GM23338 (cell line): ENCODE results near the gene NUCB1. TPM values are rescaled to one million over a fixed set of nuclear protein-coding genes. Genes with fewer than 3 reads are reported as not detected.

Experiments
- ATAC-seq: fragments of 200-7000 bp; cut with Tn5 transposase; 3 replicates; pipeline ENCODE4 v1.9.1; 2020
- DNase-seq: peaks from one replicate; pipeline ENCODE4 v3.0.0-alpha.2; 2015; ENCODE audit warnings: low spot score
- H2AFZ ChIP-seq: fragments of 200-600 bp; sonication (generic); 2 replicates; pipeline ENCODE4 v1.8.0; 2016; ENCODE audit warnings: antibody characterized with exemption, mild to moderate bottlenecking, moderate library complexity
- H3F3A ChIP-seq: fragments of 200-600 bp; sonication (generic); replicated peaks from 2 replicates; pipeline ENCODE4 v1.8.0; 2017; ENCODE audit warnings: antibody characterized with exemption, mixed run types, low read depth
- H3K27ac ChIP-seq: fragments of 200-600 bp; sonication (generic); 2 replicates; pipeline ENCODE4 v1.6.1; 2016; ENCODE audit warnings: low read depth
- H3K27me3 ChIP-seq: fragments of 200-600 bp; sonication (generic); 2 replicates; pipeline ENCODE4 v1.8.0; 2016; ENCODE audit warnings: mild to moderate bottlenecking, mixed run types, moderate library complexity; ENCODE audit not compliant: insufficient read depth
- H3K36me3 ChIP-seq: fragments of 200-600 bp; sonication (generic); 2 replicates; pipeline ENCODE4 v1.8.0; 2016; ENCODE audit warnings: mild to moderate bottlenecking; ENCODE audit not compliant: insufficient read depth
- H3K4me1 ChIP-seq: fragments of 200-600 bp; sonication (generic); 2 replicates; pipeline ENCODE4 v1.8.0; 2016; ENCODE audit warnings: mild to moderate bottlenecking, moderate library complexity; ENCODE audit not compliant: insufficient read depth
- H3K4me2 ChIP-seq: fragments of 200-600 bp; sonication (generic); 2 replicates; pipeline ENCODE4 v1.7.1; 2017; ENCODE audit warnings: mixed run types
- H3K4me3 ChIP-seq: fragments of 200-600 bp; sonication (generic); 2 replicates; pipeline ENCODE4 v1.6.1; 2016; ENCODE audit warnings: mixed run types
- H3K79me2 ChIP-seq: fragments of 200-600 bp; sonication (generic); replicated peaks from 2 replicates; pipeline ENCODE4 v1.8.0; 2017; ENCODE audit warnings: mild to moderate bottlenecking; ENCODE audit not compliant: insufficient read depth
- H3K9me2 ChIP-seq: fragments of 200-600 bp; sonication (generic); 2 replicates; pipeline ENCODE4 v1.8.0; 2017; ENCODE audit not compliant: insufficient read depth
- H4K20me1 ChIP-seq: fragments of 200-600 bp; sonication (generic); replicated peaks from 2 replicates; pipeline ENCODE4 v1.8.0; 2017; ENCODE audit warnings: mild to moderate bottlenecking; ENCODE audit not compliant: insufficient read depth
- H3K27ac Mint-ChIP-seq: 2 replicates; pipeline ENCODE4 v1.8.0; 2020; ENCODE audit warnings: inconsistent platforms, mild to moderate bottlenecking, moderate library complexity, mixed read lengths
- H3K27me3 Mint-ChIP-seq: 3 replicates; pipeline ENCODE4 v1.8.0; 2022; ENCODE audit warnings: low read depth, mild to moderate bottlenecking, moderate library complexity, mixed read lengths, inconsistent platforms; ENCODE audit not compliant: insufficient read depth, poor library complexity
- H3K36me3 Mint-ChIP-seq: 3 replicates; pipeline ENCODE4 v1.8.0; 2021; ENCODE audit warnings: low read depth, mild to moderate bottlenecking, inconsistent platforms, moderate library complexity, mixed read lengths
- H3K4me1 Mint-ChIP-seq: 3 replicates; pipeline ENCODE4 v1.8.0; 2020; ENCODE audit warnings: mild to moderate bottlenecking, inconsistent platforms, mixed read lengths
- H3K4me3 Mint-ChIP-seq: 3 replicates; pipeline ENCODE4 v1.8.0; 2021; ENCODE audit warnings: moderate library complexity, mild to moderate bottlenecking, inconsistent platforms, mixed read lengths
- H3K9me3 Mint-ChIP-seq: 3 replicates; pipeline ENCODE4 v1.8.0; 2020; ENCODE audit warnings: moderate library complexity, mild to moderate bottlenecking, inconsistent platforms, mixed read lengths
- NANOG ChIP-seq: IDR thresholded peaks from 2 replicates; pipeline ENCODE4 v1.6.1; 2016; ENCODE audit warnings: antibody characterized with exemption, borderline replicate concordance
- ZNF331 ChIP-seq: fragments of 250-450 bp; sonication (Bioruptor Pico); IDR thresholded peaks from 2 replicates; pipeline ENCODE4 v1.5.0; 2020; ENCODE audit warnings: low read depth, mild to moderate bottlenecking, moderate library complexity
- polyA plus RNA-seq: library from polyadenylated mRNA; unstranded; fragments of >200 nt; fragmentation: Nextera tagmentation; extraction: Ambion mirVana; gene quantifications from 2 replicates; pipeline ENCODE4 v1.2.1, GENCODE V29; 2016
- small RNA-seq: library from RNA; depleted of rRNA; stranded (forward); fragments of <200 nt; gene quantifications from one replicate; pipeline ENCODE3, GENCODE V24; 2014; ENCODE audit warnings: low replicate concordance
- total RNA-seq: library from RNA; depleted of rRNA; stranded (reverse); fragments of >200 nt; shearing (Covaris generic); gene quantifications from 2 replicates; pipeline ENCODE4 v1.2.3, GENCODE V29; 2014; rRNA removed
- TF ChIP-seq, protein P1 (sequence below): IDR thresholded peaks from one replicate; pipeline ENCODE4 v1.6.1; 2018; ENCODE audit warnings: antibody characterized with exemption; ENCODE audit not compliant: unreplicated experiment
- TF ChIP-seq, protein P2 (sequence below): IDR thresholded peaks from 2 replicates; pipeline ENCODE4 v1.6.1; 2016; ENCODE audit warnings: antibody characterized with exemption
- TF ChIP-seq, protein P3 (sequence below), 2 experiments: fragments of 200-600 bp in 1 of 2; sonication (generic) in 1 of 2; conservative IDR thresholded peaks; 2 replicates each; pipeline versions ENCODE4 v1.5.1 to v1.6.1; 2016 to 2017; ENCODE audit warnings: antibody characterized with exemption in 2 of 2, low read depth in 2 of 2, mild to moderate bottlenecking in 2 of 2, moderate library complexity in 1 of 2

Gene NUCB1
- total and polyA plus RNA-seq, 2 experiments from 2014 or later, result 57.1 to 163 TPM

DNA sequence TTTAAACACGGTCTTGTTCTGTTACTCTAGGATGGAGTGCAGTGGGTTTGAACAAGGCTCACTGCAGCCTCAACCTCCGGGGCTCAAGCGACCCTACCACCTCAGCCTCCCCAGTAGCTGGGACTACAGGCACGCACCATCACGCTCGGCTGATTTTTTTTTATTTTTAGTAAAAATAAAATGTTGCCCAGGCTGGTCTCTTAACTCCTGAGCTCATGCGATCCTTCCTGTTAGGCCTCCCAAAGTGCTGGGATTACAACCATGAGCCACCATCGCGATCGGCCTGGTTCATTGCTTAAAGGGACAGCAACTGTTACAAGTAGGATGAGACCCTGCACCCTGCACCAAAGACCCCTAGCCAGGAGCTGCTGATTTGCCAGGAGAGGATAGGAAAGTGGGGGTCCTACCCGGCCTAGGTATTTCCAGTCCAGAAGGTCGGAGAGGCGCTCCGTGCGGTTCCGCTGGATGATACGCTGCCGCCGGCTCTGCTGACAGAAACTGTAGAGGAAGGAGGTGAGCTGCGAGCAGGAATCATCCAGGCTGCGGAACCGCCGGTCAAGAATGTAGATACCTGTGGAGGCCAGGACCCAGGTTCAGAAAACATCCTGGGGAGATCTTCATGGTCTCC, 70.1 kb downstream of the NUCB1 start (continued):
- TF ChIP-seq, protein P1, sequence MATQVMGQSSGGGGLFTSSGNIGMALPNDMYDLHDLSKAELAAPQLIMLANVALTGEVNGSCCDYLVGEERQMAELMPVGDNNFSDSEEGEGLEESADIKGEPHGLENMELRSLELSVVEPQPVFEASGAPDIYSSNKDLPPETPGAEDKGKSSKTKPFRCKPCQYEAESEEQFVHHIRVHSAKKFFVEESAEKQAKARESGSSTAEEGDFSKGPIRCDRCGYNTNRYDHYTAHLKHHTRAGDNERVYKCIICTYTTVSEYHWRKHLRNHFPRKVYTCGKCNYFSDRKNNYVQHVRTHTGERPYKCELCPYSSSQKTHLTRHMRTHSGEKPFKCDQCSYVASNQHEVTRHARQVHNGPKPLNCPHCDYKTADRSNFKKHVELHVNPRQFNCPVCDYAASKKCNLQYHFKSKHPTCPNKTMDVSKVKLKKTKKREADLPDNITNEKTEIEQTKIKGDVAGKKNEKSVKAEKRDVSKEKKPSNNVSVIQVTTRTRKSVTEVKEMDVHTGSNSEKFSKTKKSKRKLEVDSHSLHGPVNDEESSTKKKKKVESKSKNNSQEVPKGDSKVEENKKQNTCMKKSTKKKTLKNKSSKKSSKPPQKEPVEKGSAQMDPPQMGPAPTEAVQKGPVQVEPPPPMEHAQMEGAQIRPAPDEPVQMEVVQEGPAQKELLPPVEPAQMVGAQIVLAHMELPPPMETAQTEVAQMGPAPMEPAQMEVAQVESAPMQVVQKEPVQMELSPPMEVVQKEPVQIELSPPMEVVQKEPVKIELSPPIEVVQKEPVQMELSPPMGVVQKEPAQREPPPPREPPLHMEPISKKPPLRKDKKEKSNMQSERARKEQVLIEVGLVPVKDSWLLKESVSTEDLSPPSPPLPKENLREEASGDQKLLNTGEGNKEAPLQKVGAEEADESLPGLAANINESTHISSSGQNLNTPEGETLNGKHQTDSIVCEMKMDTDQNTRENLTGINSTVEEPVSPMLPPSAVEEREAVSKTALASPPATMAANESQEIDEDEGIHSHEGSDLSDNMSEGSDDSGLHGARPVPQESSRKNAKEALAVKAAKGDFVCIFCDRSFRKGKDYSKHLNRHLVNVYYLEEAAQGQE, result no peak
- TF ChIP-seq, protein P2, sequence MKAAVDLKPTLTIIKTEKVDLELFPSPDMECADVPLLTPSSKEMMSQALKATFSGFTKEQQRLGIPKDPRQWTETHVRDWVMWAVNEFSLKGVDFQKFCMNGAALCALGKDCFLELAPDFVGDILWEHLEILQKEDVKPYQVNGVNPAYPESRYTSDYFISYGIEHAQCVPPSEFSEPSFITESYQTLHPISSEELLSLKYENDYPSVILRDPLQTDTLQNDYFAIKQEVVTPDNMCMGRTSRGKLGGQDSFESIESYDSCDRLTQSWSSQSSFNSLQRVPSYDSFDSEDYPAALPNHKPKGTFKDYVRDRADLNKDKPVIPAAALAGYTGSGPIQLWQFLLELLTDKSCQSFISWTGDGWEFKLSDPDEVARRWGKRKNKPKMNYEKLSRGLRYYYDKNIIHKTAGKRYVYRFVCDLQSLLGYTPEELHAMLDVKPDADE, result no peak
- TF ChIP-seq NANOG, result no peak

DNA sequence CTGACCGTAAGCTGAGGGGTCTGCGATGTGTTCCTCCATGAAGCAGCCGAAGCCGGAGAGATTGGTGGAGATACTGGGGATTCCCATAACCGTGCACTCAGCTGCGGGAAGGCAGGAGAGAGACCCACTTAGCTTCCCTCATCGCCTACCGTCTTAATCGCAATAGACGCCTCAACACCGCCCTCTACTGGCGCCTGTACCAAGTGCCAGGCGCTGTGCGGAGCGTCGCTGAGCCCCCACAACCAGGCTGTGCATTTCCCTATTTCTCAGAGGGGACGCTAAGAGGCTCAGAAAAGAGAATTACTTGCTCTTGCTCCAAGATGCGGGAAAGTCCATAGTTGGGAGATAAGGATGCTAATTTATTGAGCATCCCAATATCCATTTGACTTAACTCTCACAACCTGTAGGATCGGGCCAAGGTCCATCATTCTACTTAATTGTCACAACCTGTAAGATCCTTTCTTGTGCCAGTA, 70.8 kb downstream of the NUCB1 start:
- no peaks in the 10 kb centered on the region for H3K27me3 ChIP-seq
- Mint-ChIP-seq H3K36me3 (peaks cover 48% of the 10 kb centered on the region), H3K27me3 (peaks cover 29% of the 10 kb centered on the region), H3K9me3 (peaks cover 9% of the 10 kb centered on the region), H3K4me1 (peaks cover 16% of the 10 kb centered on the region), H3K4me3 (no peak overlapping the region; the same call in 2 of the 3 replicates), H3K27ac (no peak overlapping the region)
- H3K27ac ChIP-seq, result peak overlapping the region; percentile 66
- H4K20me1 ChIP-seq, result peaks cover 10% of the 10 kb centered on the region
- no peaks in the 10 kb centered on the region for H3K9me2 ChIP-seq
- TF ChIP-seq, protein P3, sequence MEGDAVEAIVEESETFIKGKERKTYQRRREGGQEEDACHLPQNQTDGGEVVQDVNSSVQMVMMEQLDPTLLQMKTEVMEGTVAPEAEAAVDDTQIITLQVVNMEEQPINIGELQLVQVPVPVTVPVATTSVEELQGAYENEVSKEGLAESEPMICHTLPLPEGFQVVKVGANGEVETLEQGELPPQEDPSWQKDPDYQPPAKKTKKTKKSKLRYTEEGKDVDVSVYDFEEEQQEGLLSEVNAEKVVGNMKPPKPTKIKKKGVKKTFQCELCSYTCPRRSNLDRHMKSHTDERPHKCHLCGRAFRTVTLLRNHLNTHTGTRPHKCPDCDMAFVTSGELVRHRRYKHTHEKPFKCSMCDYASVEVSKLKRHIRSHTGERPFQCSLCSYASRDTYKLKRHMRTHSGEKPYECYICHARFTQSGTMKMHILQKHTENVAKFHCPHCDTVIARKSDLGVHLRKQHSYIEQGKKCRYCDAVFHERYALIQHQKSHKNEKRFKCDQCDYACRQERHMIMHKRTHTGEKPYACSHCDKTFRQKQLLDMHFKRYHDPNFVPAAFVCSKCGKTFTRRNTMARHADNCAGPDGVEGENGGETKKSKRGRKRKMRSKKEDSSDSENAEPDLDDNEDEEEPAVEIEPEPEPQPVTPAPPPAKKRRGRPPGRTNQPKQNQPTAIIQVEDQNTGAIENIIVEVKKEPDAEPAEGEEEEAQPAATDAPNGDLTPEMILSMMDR (conservative IDR thresholded peaks at IDR 0.05; ENCODE audit: low read depth in 2 of 2), result peak; percentile 94 to 98
- no peak for TF ChIP-seq ZNF331 (CRISPR knock-in tag)
- peak; percentile 97 for DNase-seq
- peak; percentile 83 for ATAC-seq
- H3F3A ChIP-seq, result peaks cover 31% of the 10 kb centered on the region
- H3K4me3 ChIP-seq, result no peak overlapping the region
- peak overlapping the region; percentile 48; the same call in 1 of the 2 replicates for H3K4me2 ChIP-seq
- peaks cover 4% of the 10 kb centered on the region; the same call in 1 of the 2 replicates for H3K4me1 ChIP-seq
- peaks cover 8% of the 10 kb centered on the region for H3K79me2 ChIP-seq
- H3K36me3 ChIP-seq, result peaks cover 13% of the 10 kb centered on the region
- no peak overlapping the region for H2AFZ ChIP-seq

Small RNAs within 50 kb of the gene (small RNA-seq; reads per million reads assigned to genes)
- gene AC026803.1, result not detected

Other genes with a start within 250 kb of the NUCB1 start
- gene NTN5, start 227.3 kb upstream of the NUCB1 start, total RNA-seq, result 0.82 and 0.94 TPM in 2 replicates
- gene NTN5, start 227.3 kb upstream of the NUCB1 start, polyA plus RNA-seq, result 0.38 and 0.52 TPM in 2 replicates
- 2.2 and 5.6 TPM in 2 replicates for gene FUT2, start 204.3 kb upstream of the NUCB1 start, total RNA-seq
- 4.8 and 5.0 TPM in 2 replicates for gene FUT2, start 204.3 kb upstream of the NUCB1 start, polyA plus RNA-seq
- 0.39 and 1.9 TPM in 2 replicates for gene MAMSTR, start 180.6 kb upstream of the NUCB1 start, total RNA-seq
- gene MAMSTR, start 180.6 kb upstream of the NUCB1 start, polyA plus RNA-seq, result 2.0 and 2.5 TPM in 2 replicates
- gene RASIP1, start 159.7 kb upstream of the NUCB1 start, total RNA-seq, result 14.8 and 18.0 TPM in 2 replicates
- gene RASIP1, start 159.7 kb upstream of the NUCB1 start, polyA plus RNA-seq, result 9.2 and 11.2 TPM in 2 replicates
- gene IZUMO1, start 153.4 kb upstream of the NUCB1 start, total RNA-seq, result 1.7 and 3.5 TPM in 2 replicates
- 1.2 and 1.3 TPM in 2 replicates for gene IZUMO1, start 153.4 kb upstream of the NUCB1 start, polyA plus RNA-seq
- 20.3 and 20.8 TPM in 2 replicates for gene FUT1, start 147.7 kb upstream of the NUCB1 start, total RNA-seq
- 4.4 and 4.7 TPM in 2 replicates for gene FUT1, start 147.7 kb upstream of the NUCB1 start, polyA plus RNA-seq
- gene FGF21, start 144.8 kb upstream of the NUCB1 start, total RNA-seq, result 1.3 TPM in 1 of 2 replicates, not detected in the other
- gene FGF21, start 144.8 kb upstream of the NUCB1 start, polyA plus RNA-seq, result 0.78 and 1.1 TPM in 2 replicates
- gene BCAT2, start 89.3 kb upstream of the NUCB1 start, total RNA-seq, result 30.6 and 53.5 TPM in 2 replicates
- 30.4 and 35.8 TPM in 2 replicates for gene BCAT2, start 89.3 kb upstream of the NUCB1 start, polyA plus RNA-seq
- gene HSD17B14, start 63.8 kb upstream of the NUCB1 start, total RNA-seq, result 5.0 and 8.4 TPM in 2 replicates
- gene HSD17B14, start 63.8 kb upstream of the NUCB1 start, polyA plus RNA-seq, result 11.6 and 11.7 TPM in 2 replicates
- gene PLEKHA4, start 31.7 kb upstream of the NUCB1 start, total RNA-seq, result 12.3 and 15.1 TPM in 2 replicates
- gene PLEKHA4, start 31.7 kb upstream of the NUCB1 start, polyA plus RNA-seq, result 10.9 and 12.2 TPM in 2 replicates
- 14.5 and 15.8 TPM in 2 replicates for gene PPP1R15A, start 27.9 kb upstream of the NUCB1 start, total RNA-seq
- gene PPP1R15A, start 27.9 kb upstream of the NUCB1 start, polyA plus RNA-seq, result 14.0 and 14.4 TPM in 2 replicates
- gene TULP2, start 1.6 kb upstream of the NUCB1 start, total RNA-seq, result 0.12 and 0.42 TPM in 2 replicates
- gene TULP2, start 1.6 kb upstream of the NUCB1 start, polyA plus RNA-seq, result 1.1 and 1.9 TPM in 2 replicates
- 0.69 and 0.78 TPM in 2 replicates for gene DHDH, start 33.4 kb downstream of the NUCB1 start, total RNA-seq
- 4.7 and 8.4 TPM in 2 replicates for gene DHDH, start 33.4 kb downstream of the NUCB1 start, polyA plus RNA-seq
- gene BAX, start 54.6 kb downstream of the NUCB1 start, total RNA-seq, result 184 and 261 TPM in 2 replicates
- 168 and 179 TPM in 2 replicates for gene BAX, start 54.6 kb downstream of the NUCB1 start, polyA plus RNA-seq
- gene FTL, start 65.0 kb downstream of the NUCB1 start, total RNA-seq, result 1,625 and 2,064 TPM in 2 replicates
- 5,278 and 5,436 TPM in 2 replicates for gene FTL, start 65.0 kb downstream of the NUCB1 start, polyA plus RNA-seq
- 23.1 and 28.9 TPM in 2 replicates for gene GYS1, start 93.0 kb downstream of the NUCB1 start, total RNA-seq
- 15.9 and 19.9 TPM in 2 replicates for gene GYS1, start 93.0 kb downstream of the NUCB1 start, polyA plus RNA-seq
- 222 and 252 TPM in 2 replicates for gene RUVBL2, start 93.6 kb downstream of the NUCB1 start, total RNA-seq
- 194 and 196 TPM in 2 replicates for gene RUVBL2, start 93.6 kb downstream of the NUCB1 start, polyA plus RNA-seq
- 1.9 TPM in 1 of 2 replicates, not detected in the other for gene LHB, start 116.8 kb downstream of the NUCB1 start, total RNA-seq
- gene LHB, start 116.8 kb downstream of the NUCB1 start, polyA plus RNA-seq, result 0.76 TPM in 1 of 2 replicates, not detected in the other
- not detected in 2 replicates for gene CGB3, start 124.0 kb downstream of the NUCB1 start, total RNA-seq
- not detected in 2 replicates for gene CGB3, start 124.0 kb downstream of the NUCB1 start, polyA plus RNA-seq
- gene CGB2, start 131.6 kb downstream of the NUCB1 start, total RNA-seq, result not detected in 2 replicates
- gene CGB2, start 131.6 kb downstream of the NUCB1 start, polyA plus RNA-seq, result 0.57 TPM in 1 of 2 replicates, not detected in the other
- gene CGB1, start 136.6 kb downstream of the NUCB1 start, total RNA-seq, result 0.52 TPM in 1 of 2 replicates, not detected in the other
- gene CGB1, start 136.6 kb downstream of the NUCB1 start, polyA plus RNA-seq, result not detected in 2 replicates
- not detected in 2 replicates for gene CGB5, start 143.5 kb downstream of the NUCB1 start, total RNA-seq
- not detected in 2 replicates for gene CGB5, start 143.5 kb downstream of the NUCB1 start, polyA plus RNA-seq
- gene CGB8, start 148.8 kb downstream of the NUCB1 start, total RNA-seq, result not detected in 2 replicates
- gene CGB8, start 148.8 kb downstream of the NUCB1 start, polyA plus RNA-seq, result not detected in 2 replicates
- 0.97 and 1.0 TPM in 2 replicates for gene CGB7, start 157.4 kb downstream of the NUCB1 start, total RNA-seq
- gene CGB7, start 157.4 kb downstream of the NUCB1 start, polyA plus RNA-seq, result 0.32 and 0.66 TPM in 2 replicates
- 0.39 and 0.94 TPM in 2 replicates for gene NTF4, start 164.5 kb downstream of the NUCB1 start, total RNA-seq
- 2.7 TPM in 2 replicates for gene NTF4, start 164.5 kb downstream of the NUCB1 start, polyA plus RNA-seq
- not detected in 2 replicates for gene KCNA7, start 172.4 kb downstream of the NUCB1 start, total RNA-seq
- 0.08 and 0.14 TPM in 2 replicates for gene KCNA7, start 172.4 kb downstream of the NUCB1 start, polyA plus RNA-seq
- 349 and 361 TPM in 2 replicates for gene SNRNP70, start 185.1 kb downstream of the NUCB1 start, total RNA-seq
- gene SNRNP70, start 185.1 kb downstream of the NUCB1 start, polyA plus RNA-seq, result 229 and 243 TPM in 2 replicates
- 1.2 and 7.8 TPM in 2 replicates for gene LIN7B, start 214.1 kb downstream of the NUCB1 start, total RNA-seq
- gene LIN7B, start 214.1 kb downstream of the NUCB1 start, polyA plus RNA-seq, result 8.6 and 10.5 TPM in 2 replicates
- 2.6 and 8.1 TPM in 2 replicates for gene C19orf73, start 218.8 kb downstream of the NUCB1 start, total RNA-seq
- 8.0 and 9.1 TPM in 2 replicates for gene C19orf73, start 218.8 kb downstream of the NUCB1 start, polyA plus RNA-seq
- gene PPFIA3, start 219.2 kb downstream of the NUCB1 start, total RNA-seq, result 22.6 and 29.7 TPM in 2 replicates
- gene PPFIA3, start 219.2 kb downstream of the NUCB1 start, polyA plus RNA-seq, result 21.3 and 25.4 TPM in 2 replicates